GM10248 (cell line): Measurements from ENCODE around the gene NISCH.

Source experiments
- CTCF ChIA-PET: fragments of 300-600 bp; sonication (Branson Sonifier 250); formaldehyde crosslinking; extraction: SDS; loops from one replicate; lab custom pipeline; 2021; ENCODE audit warnings: antibody characterized with exemption; lab: Yijun Ruan, JAX
- POLR2A ChIA-PET: fragments of 350-650 bp; sonication (Branson Sonifier 250); formaldehyde crosslinking; extraction: SDS; loops from one replicate; lab custom pipeline; 2020; ENCODE audit warnings: antibody characterized with exemption; lab: Yijun Ruan, JAX
- DNase-seq: peaks from one replicate; pipeline ENCODE4 v3.0.0; 2012; ENCODE audit errors: extremely low spot score
- TF ChIP-seq, protein P1 (sequence below): IDR thresholded peaks from 2 replicates; pipeline ENCODE4 v1.5.1; 2012; ENCODE audit warnings: mild to moderate bottlenecking, low read depth; ENCODE audit errors: extremely low read depth, missing control alignments, control extremely low read depth

Gene NISCH

DNA sequence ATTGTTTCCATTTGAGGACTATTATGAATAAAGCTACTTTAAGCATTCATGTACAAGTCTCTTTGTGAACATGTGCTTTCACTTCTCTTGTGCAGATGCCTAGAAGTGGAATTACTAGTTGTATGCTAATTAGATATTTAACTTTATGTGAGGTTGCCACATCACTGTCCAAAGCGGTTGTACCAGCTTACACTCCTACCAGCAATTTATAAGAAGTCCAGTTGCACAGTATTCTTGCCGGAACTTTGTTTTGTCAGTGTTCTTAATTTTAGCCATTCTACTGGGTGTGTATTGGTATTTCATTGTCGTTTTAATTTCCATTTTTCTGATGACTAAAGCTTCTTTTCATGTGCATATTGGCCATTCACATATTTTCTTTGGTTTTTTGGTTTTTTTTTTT lies 39.6 kb upstream of the NISCH start:
- no peak for DNase-seq
- TF ChIP-seq, protein P1, sequence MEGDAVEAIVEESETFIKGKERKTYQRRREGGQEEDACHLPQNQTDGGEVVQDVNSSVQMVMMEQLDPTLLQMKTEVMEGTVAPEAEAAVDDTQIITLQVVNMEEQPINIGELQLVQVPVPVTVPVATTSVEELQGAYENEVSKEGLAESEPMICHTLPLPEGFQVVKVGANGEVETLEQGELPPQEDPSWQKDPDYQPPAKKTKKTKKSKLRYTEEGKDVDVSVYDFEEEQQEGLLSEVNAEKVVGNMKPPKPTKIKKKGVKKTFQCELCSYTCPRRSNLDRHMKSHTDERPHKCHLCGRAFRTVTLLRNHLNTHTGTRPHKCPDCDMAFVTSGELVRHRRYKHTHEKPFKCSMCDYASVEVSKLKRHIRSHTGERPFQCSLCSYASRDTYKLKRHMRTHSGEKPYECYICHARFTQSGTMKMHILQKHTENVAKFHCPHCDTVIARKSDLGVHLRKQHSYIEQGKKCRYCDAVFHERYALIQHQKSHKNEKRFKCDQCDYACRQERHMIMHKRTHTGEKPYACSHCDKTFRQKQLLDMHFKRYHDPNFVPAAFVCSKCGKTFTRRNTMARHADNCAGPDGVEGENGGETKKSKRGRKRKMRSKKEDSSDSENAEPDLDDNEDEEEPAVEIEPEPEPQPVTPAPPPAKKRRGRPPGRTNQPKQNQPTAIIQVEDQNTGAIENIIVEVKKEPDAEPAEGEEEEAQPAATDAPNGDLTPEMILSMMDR: no peak
- CTCF ChIA-PET: interaction anchor here (0.8 to 1.2 kb wide), 3 partner anchors 10 to 24 kb away, joined by 3 to 10 read pairs (median 4); no protein-coding TSS in a partner anchor
- POLR2A ChIA-PET: no interaction called here

DNA sequence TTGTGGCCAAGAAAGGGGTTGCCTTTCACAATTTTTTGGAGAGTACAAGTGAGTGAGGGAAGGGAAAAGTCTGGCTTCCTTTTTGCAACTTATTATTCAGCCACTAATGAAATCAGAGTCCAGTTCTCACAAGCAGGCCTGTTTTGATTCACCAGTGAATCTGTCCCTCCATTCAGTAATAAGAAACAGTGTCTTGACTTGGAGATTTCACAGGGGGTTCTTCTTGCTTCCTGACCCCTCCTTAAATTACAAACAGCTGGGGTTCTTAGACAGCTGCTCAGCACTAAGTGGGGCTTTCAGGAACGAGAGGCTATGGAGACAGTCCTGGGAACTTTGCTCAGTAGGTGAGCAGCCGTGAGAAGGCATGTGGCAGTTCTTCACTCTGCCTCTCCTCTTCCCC lies 35.0 kb upstream of the NISCH start:
- no peak for DNase-seq
- POLR2A ChIA-PET: no interaction called here
- TF ChIP-seq, protein P1: no peak
- CTCF ChIA-PET: interaction anchor here (3.4 to 20.1 kb wide), 2 partner anchors 8 to 25 kb away, joined by 16 to 345 read pairs; partner anchors contain the start of genes SEMA3G and TNNC1

DNA sequence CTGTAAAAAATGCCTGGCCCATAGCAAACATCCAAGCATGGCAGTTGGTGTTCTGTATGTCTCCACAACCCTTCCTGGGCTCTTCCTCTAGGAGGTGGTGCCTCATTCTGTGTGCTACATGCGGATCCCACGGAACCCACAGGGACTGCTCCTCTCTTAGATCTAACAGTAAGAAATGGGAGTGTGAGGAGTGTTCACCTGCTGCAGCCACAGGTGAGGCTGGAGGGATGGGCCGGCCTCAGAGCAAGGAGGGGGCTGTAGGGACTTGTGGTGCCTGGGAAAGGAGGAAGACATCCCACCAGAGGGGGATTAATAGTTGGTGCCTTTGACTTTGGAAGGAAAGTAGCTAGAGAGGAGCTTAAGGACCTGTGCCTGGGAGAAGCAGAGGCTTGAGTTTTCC lies 32.7 kb upstream of the NISCH start:
- ChIA-PET CTCF (interaction anchor here (2.3 to 20.1 kb wide), 3 partner anchors 10 to 23 kb away, joined by 7 to 345 read pairs (median 16); partner anchors contain the start of genes SEMA3G and TNNC1), POLR2A (no interaction called here)
- TF ChIP-seq, protein P1: no peak
- no peak for DNase-seq

DNA sequence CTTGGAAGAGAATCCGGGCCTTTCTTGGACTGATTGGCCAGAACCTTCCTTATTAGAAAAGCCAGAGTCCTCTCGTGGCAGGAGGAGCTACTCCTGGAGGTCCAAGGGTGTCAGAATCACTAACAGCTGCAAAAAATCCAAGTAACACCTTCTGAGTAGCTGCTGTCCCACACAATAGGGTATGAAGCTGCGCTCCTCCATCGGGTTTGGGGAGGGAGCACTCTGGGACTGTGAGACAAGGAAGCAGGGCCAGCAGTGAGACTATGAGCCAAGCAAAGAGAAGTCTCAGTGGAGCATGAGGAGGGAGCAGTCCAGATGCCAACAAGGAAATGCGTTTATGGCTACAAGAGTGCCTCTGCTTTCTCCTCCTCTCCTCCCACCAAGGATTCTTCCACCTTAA lies 32.2 kb upstream of the NISCH start:
- TF ChIP-seq, protein P1: no peak
- ChIA-PET CTCF (interaction anchor here (2.3 to 20.1 kb wide), 3 partner anchors 10 to 23 kb away, joined by 7 to 345 read pairs (median 16); partner anchors contain the start of genes SEMA3G and TNNC1), POLR2A (no interaction called here)
- no peak for DNase-seq

DNA sequence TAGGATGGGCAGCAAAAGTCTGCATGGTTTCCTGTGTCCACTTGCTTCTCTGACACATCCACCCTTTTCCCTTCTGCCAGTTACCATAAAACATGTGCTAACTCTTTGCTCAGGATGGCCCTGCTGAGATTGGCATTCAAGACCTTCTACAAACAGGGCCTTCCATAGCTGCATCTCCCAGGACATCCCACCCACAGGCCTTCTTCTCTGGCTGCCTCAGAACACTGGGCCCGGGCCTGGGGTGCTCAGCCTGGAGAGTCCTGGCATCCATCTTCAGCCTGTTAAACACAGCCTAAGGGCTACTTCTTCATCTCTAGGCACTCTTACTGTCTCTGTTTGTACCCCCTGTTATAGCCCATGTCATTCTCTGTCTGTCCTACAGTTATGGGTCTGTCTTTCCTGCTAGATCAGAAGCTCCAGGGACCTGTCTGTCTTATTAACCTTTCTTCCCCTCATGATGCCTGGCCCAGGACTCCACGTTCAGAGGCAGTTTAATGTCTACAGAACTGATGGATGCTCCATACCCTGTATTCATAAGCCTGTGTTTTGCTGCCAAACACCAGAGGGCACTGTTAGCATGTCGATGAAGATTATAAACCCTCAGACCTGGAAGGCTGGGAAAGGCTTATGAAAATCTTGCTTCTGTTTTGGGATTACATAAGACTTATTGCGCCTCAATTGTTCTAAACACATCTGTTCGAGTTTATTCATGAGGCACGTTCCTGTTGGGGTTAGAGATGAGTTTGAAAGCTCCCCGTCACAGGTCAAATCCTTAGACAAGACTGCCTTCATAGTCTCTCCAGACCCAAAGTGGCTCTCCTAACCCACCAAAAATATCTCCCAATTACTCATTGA lies 27.0 kb upstream of the NISCH start:
- CTCF ChIA-PET: interaction anchor here (0.8 to 20.1 kb wide), 14 partner anchors 9 to 240 kb away, joined by 3 to 345 read pairs (median 4); partner anchors contain the start of genes SEMA3G and TNNC1
- POLR2A ChIA-PET: no interaction called here
- TF ChIP-seq, protein P1: peak; percentile 81
- DNase-seq: peak; percentile 60

DNA sequence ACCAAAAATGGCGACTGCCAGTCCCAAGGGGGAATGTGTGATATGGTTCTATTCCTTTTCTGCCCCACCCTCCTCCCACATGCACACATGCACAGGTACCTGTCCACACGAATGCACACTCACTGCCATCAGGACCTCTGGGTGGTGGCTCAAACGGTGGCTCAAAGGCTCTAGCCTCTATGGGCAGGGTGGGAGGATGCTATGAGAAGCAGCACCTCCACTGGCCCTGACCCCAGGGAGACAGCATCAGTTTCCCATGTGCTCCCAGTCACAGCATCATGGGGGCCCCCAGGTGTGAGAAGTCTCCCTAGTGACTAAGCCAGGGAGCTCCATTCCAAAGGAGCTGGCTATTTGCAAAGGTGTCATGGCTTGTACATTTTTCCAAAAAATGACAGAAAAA lies 26.4 kb upstream of the NISCH start:
- CTCF ChIA-PET: interaction anchor here (1.0 to 20.1 kb wide), 6 partner anchors 9 to 149 kb away, joined by 3 to 345 read pairs (median 7); partner anchors contain the start of genes SEMA3G and TNNC1
- DNase-seq: no peak
- TF ChIP-seq, protein P1: no peak
- POLR2A ChIA-PET: no interaction called here
